ENCODE results near the gene PHLDB1.

- no peak for TF ChIP-seq CTCF (IDR thresholded peaks at IDR 0.05; ENCODE audit: low read depth, low read length, missing input control)
- TF ChIP-seq FOXA1 (IDR thresholded peaks at IDR 0.05), result no peak
- no peak for TF ChIP-seq MAX (IDR thresholded peaks at IDR 0.05)
- TF ChIP-seq, protein P1, sequence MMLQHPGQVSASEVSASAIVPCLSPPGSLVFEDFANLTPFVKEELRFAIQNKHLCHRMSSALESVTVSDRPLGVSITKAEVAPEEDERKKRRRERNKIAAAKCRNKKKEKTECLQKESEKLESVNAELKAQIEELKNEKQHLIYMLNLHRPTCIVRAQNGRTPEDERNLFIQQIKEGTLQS (IDR thresholded peaks at IDR 0.05), result no peak
- no peak for TF ChIP-seq RAD21 (IDR thresholded peaks at IDR 0.05)
- TF ChIP-seq EGR1 (IDR thresholded peaks at IDR 0.05; ENCODE audit: low read depth in 2 of 2), result no peak
- no peak for TF ChIP-seq GABPA (IDR thresholded peaks at IDR 0.05 in 1 of 2, conservative IDR thresholded peaks at IDR 0.05 in 1 of 2)
- TF ChIP-seq, protein P2, sequence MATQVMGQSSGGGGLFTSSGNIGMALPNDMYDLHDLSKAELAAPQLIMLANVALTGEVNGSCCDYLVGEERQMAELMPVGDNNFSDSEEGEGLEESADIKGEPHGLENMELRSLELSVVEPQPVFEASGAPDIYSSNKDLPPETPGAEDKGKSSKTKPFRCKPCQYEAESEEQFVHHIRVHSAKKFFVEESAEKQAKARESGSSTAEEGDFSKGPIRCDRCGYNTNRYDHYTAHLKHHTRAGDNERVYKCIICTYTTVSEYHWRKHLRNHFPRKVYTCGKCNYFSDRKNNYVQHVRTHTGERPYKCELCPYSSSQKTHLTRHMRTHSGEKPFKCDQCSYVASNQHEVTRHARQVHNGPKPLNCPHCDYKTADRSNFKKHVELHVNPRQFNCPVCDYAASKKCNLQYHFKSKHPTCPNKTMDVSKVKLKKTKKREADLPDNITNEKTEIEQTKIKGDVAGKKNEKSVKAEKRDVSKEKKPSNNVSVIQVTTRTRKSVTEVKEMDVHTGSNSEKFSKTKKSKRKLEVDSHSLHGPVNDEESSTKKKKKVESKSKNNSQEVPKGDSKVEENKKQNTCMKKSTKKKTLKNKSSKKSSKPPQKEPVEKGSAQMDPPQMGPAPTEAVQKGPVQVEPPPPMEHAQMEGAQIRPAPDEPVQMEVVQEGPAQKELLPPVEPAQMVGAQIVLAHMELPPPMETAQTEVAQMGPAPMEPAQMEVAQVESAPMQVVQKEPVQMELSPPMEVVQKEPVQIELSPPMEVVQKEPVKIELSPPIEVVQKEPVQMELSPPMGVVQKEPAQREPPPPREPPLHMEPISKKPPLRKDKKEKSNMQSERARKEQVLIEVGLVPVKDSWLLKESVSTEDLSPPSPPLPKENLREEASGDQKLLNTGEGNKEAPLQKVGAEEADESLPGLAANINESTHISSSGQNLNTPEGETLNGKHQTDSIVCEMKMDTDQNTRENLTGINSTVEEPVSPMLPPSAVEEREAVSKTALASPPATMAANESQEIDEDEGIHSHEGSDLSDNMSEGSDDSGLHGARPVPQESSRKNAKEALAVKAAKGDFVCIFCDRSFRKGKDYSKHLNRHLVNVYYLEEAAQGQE (IDR thresholded peaks at IDR 0.05), result no peak
- TF ChIP-seq JUND (IDR thresholded peaks at IDR 0.05), result no peak
- TF ChIP-seq TAF1 (conservative IDR thresholded peaks at IDR 0.05), result no peak
- TF ChIP-seq YY1 (IDR thresholded peaks at IDR 0.05), result no peak
- no peak for TF ChIP-seq ZBTB33 (IDR thresholded peaks at IDR 0.05)
- no peak for TF ChIP-seq SP1 (IDR thresholded peaks at IDR 0.05)
- no peak for TF ChIP-seq RXRA (IDR thresholded peaks at IDR 0.05)
Measured at GRCh38 chr11:118645066-118645715, 37.8 kb downstream of the PHLDB1 start.
